T-cell (primary cell): Measurements from ENCODE around the gene PSENEN. TPM values are rescaled to one million over a fixed set of nuclear protein-coding genes. Genes with fewer than 3 reads are reported as not detected.
"Not testable (repeated sequence)": the region's sequence is repeated elsewhere in the genome, so short reads cannot be mapped to it uniquely, and the experiment has no call there.

ENCODE experiments used
- ATAC-seq, 4 experiments: fragments of 200-7000 bp in 3 of 4; fragments of 150-1000 bp in 1 of 4; cut with Tn5 transposase; replicated peaks in 1 of 4; 1 replicate in 3 of 4; 2 replicates in 1 of 4; pipeline ENCODE4 v1.10.0; 2021; ENCODE audit warnings: moderate library complexity in 3 of 4, mild to moderate bottlenecking in 2 of 4, moderate number of reproducible peaks in 1 of 4
- CTCF ChIA-PET, 2 donors: fragments of 300-600 bp; sonication (Branson Sonifier 250); formaldehyde crosslinking; loops; one replicate each; lab custom pipeline; 2022; ENCODE audit warnings: antibody characterized with exemption in 2 of 2; lab: Charles Lee
- POLR2A ChIA-PET, 2 donors: fragments of 300-600 bp; sonication (Branson Sonifier 250); formaldehyde crosslinking; loops; one replicate each; lab custom pipeline; 2022; ENCODE audit warnings: antibody characterized with exemption in 2 of 2; lab: Charles Lee
- DNase-seq, 35 experiments: peaks; one replicate each; pipeline versions ENCODE4 v3.0.0 to v3.0.0-alpha.2; 2013 to 2023
- H3K27ac ChIP-seq: one replicate; pipeline ENCODE4 v1.5.1; 2013; ENCODE audit warnings: low read length
- H3K27me3 ChIP-seq, 2 experiments: replicated peaks in 1 of 2; 1 replicate in 1 of 2; 2 replicates in 1 of 2; pipeline versions ENCODE4 v1.6.1 to v1.7.0; 2013; ENCODE audit warnings: low read length in 1 of 2, mixed read lengths in 1 of 2; ENCODE audit not compliant: control insufficient read depth in 2 of 2, insufficient read depth in 2 of 2; ENCODE audit errors: extremely low read depth in 1 of 2
- H3K36me3 ChIP-seq, 2 donors: 1 replicate in 1 of 2; 2 replicates in 1 of 2; pipeline versions ENCODE4 v1.6.1 to v1.7.0; 2013; ENCODE audit warnings: low read length in 1 of 2; ENCODE audit not compliant: control insufficient read depth in 2 of 2, insufficient read depth in 1 of 2; ENCODE audit errors: extremely low read depth in 1 of 2
- H3K4me1 ChIP-seq, 2 experiments: 1 replicate in 1 of 2; 2 replicates in 1 of 2; pipeline versions ENCODE4 v1.6.1 to v1.7.0; 2013; ENCODE audit warnings: low read length in 2 of 2, mixed read lengths in 1 of 2; ENCODE audit not compliant: insufficient read depth in 2 of 2, control insufficient read depth in 1 of 2; ENCODE audit errors: extremely low read depth in 1 of 2
- H3K4me3 ChIP-seq, 2 donors: 1 replicate in 1 of 2; 2 replicates in 1 of 2; pipeline versions ENCODE4 v1.5.1 to v1.7.0; 2013; ENCODE audit warnings: mild to moderate bottlenecking in 2 of 2, low read length in 1 of 2, moderate library complexity in 1 of 2; ENCODE audit not compliant: control insufficient read depth in 1 of 2; ENCODE audit errors: extremely low read depth in 1 of 2
- H3K9me3 ChIP-seq: 2 replicates; pipeline ENCODE4 v1.7.0; 2013
- H3K27ac Mint-ChIP-seq, 2 donors: one replicate each; pipeline ENCODE4 v1.8.0; 2020 to 2021; ENCODE audit warnings: mild to moderate bottlenecking in 2 of 2, mixed read lengths in 2 of 2
- H3K27me3 Mint-ChIP-seq, 2 donors: one replicate each; pipeline ENCODE4 v1.8.0; 2021 to 2022; ENCODE audit warnings: mixed read lengths in 2 of 2
- H3K36me3 Mint-ChIP-seq: one replicate; pipeline ENCODE4 v1.8.0; 2021; ENCODE audit warnings: mixed read lengths
- H3K4me1 Mint-ChIP-seq, 3 donors: one replicate each; pipeline ENCODE4 v1.8.0; 2020 to 2022; ENCODE audit warnings: mixed read lengths in 3 of 3, mild to moderate bottlenecking in 1 of 3
- H3K4me3 Mint-ChIP-seq, 3 donors: one replicate each; pipeline ENCODE4 v1.8.0; 2020 to 2022; ENCODE audit warnings: mild to moderate bottlenecking in 3 of 3, mixed read lengths in 3 of 3, moderate library complexity in 3 of 3
- H3K9me3 Mint-ChIP-seq, 3 donors: one replicate each; pipeline ENCODE4 v1.8.0; 2020 to 2022; ENCODE audit warnings: mixed read lengths in 3 of 3
- WGBS: methylation state at CpG from one replicate; pipeline ENCODE4 v1.1.5; 2013; ENCODE audit warnings: missing lambda C conversion rate; ENCODE audit not compliant: insufficient coverage; 5-methylcytosine and 5-hydroxymethylcytosine counted together
- total RNA-seq, 35 experiments: library from RNA in 6 of 35; stranded (reverse) in 6 of 35; fragments of 120-200 nt in 1 of 35; gene quantifications; one replicate each; pipeline versions ENCODE4 v1.2.1 to v1.2.4 and lab custom pipeline; 2013 to 2026

Gene PSENEN
- total RNA-seq, 5 donors from 2014 or later (not counting 1 experiment from before 2014, with no cell fraction given), result 21.2 to 33.5 (median 24.5) TPM

- Histone ChIP-seq H3K27me3 (no peaks in the 10 kb centered on the region), H3K27ac (no peak overlapping the region), H3K9me3 (no peaks in the 10 kb centered on the region), H3K4me3 (no peak overlapping the region), H3K4me1 (peaks cover 0 to 3% of the 10 kb centered on the region in 2 experiments), H3K36me3 (peaks cover 17 to 41% of the 10 kb centered on the region in 2 donors)
- Mint-ChIP-seq H3K27me3 (no peaks in the 10 kb centered on the region), H3K9me3 (no peaks in the 10 kb centered on the region), H3K4me1 (peaks cover under 1 to 9% (median 3%) of the 10 kb centered on the region in 3 donors), H3K27ac (no peak overlapping the region), H3K4me3 (no peak overlapping the region), H3K36me3 (peaks cover 18% of the 10 kb centered on the region)
- DNase-seq (no peak), ATAC-seq (no peak)
- POLR2A ChIA-PET, result no interaction called here
- 99% methylated on average over 8 of the region's 17 CpGs for WGBS
- CTCF ChIA-PET, result no interaction called here
These were observed 19.2 kb downstream of the PSENEN start for GRCh38 chr19:35764432-35765315.

- CTCF ChIA-PET, result no interaction called here
- DNase-seq (no peak), ATAC-seq (peak in 1 of 4 experiments; percentile 15)
- POLR2A ChIA-PET, result no interaction called here
- no peaks in the 10 kb centered on the region for H3K4me1 Mint-ChIP-seq
- Histone ChIP-seq H3K27me3 (no peaks in the 10 kb centered on the region), H3K4me1 (no peaks in the 10 kb centered on the region), H3K36me3 (peaks cover 7 to 32% of the 10 kb centered on the region in 2 donors), H3K4me3 (no peak overlapping the region), H3K27ac (no peak overlapping the region), H3K9me3 (no peaks in the 10 kb centered on the region)
- H3K27ac Mint-ChIP-seq, result no peak overlapping the region
- no peaks in the 10 kb centered on the region for H3K9me3 Mint-ChIP-seq
- peaks cover 13% of the 10 kb centered on the region for H3K36me3 Mint-ChIP-seq
- H3K27me3 Mint-ChIP-seq, result no peaks in the 10 kb centered on the region
- WGBS, result 100% methylated on average over 5 of the region's 11 CpGs
- no peak overlapping the region for H3K4me3 Mint-ChIP-seq
These were observed 21.2 kb downstream of the PSENEN start for GRCh38 chr19:35766571-35767104.

GRCh38 chr19:35767288-35768081, 22.0 kb downstream of the PSENEN start:
- Mint-ChIP-seq H3K27ac (no peak overlapping the region), H3K9me3 (no peaks in the 10 kb centered on the region), H3K4me3 (no peak overlapping the region), H3K27me3 (no peaks in the 10 kb centered on the region), H3K4me1 (no peaks in the 10 kb centered on the region), H3K36me3 (peaks cover 7% of the 10 kb centered on the region)
- ChIA-PET POLR2A (no interaction called here), CTCF (no interaction called here)
- peaks cover 4 to 25% of the 10 kb centered on the region in 2 donors for H3K36me3 ChIP-seq
- ATAC-seq (peak in 1 of 4 experiments; percentile 33), DNase-seq (no peak)
- 89% methylated on average over 32 of the region's 34 CpGs for WGBS
- no peaks in the 10 kb centered on the region for H3K4me1 ChIP-seq
- no peak overlapping the region for H3K4me3 ChIP-seq
- H3K9me3 ChIP-seq, result no peaks in the 10 kb centered on the region
- no peaks in the 10 kb centered on the region for H3K27me3 ChIP-seq
- H3K27ac ChIP-seq, result no peak overlapping the region

DNA sequence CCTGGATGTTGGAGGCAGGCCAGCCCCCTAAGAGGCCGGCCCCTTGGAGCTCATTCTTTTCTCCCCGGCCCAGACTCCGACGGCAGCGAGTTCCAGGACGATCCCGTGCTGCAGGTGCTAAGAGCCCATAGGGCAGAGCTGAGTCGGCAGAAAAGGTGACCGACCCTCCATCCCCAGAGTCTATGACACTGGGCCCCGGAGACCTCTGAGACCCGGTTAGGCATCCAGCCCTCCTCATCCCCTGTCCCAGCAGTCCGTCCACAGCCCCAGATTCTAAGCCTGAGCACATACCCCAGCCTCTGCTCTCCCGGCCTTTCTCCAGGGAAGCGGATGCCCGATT, 22.6 kb downstream of the PSENEN start:
- no peaks in the 10 kb centered on the region for H3K27me3 ChIP-seq
- H3K27me3 Mint-ChIP-seq, result no peaks in the 10 kb centered on the region
- H3K4me3 Mint-ChIP-seq, result no peak overlapping the region
- no peaks in the 10 kb centered on the region for H3K4me1 Mint-ChIP-seq
- H3K27ac Mint-ChIP-seq, result no peak overlapping the region
- H3K36me3 Mint-ChIP-seq, result peaks cover 7% of the 10 kb centered on the region
- ChIA-PET POLR2A (no interaction called here), CTCF (no interaction called here)
- WGBS, result 97% methylated on average over 15 of the region's 15 CpGs
- H3K4me3 ChIP-seq, result no peak overlapping the region
- H3K9me3 Mint-ChIP-seq, result no peaks in the 10 kb centered on the region
- no peaks in the 10 kb centered on the region for H3K4me1 ChIP-seq
- ATAC-seq (no peak), DNase-seq (no peak)
- H3K36me3 ChIP-seq, result peaks cover 4 to 25% of the 10 kb centered on the region in 2 donors
- H3K27ac ChIP-seq, result no peak overlapping the region
- H3K9me3 ChIP-seq, result no peaks in the 10 kb centered on the region

DNA sequence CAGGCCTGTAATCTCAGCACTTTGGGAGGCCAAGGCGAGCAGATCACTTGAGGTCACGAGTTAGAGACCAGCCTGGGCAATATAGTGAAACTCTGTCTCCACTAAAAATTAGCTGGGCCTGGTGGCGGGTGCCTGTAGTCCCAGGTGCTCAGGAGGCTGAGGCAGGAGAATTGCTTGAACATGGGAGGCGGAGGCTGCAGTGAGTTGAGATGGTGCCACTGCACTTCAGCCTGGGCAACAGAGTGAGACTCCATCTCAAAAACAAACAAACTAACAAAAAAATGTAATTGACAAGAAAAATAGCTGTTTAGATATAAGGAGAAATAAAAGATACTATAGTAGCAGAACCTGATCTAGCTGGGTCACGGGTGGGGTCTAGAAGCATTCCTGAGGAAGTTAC, 26.9 kb downstream of the PSENEN start:
- H3K9me3 Mint-ChIP-seq, H3K27ac ChIP-seq, CTCF ChIA-PET, H3K27ac Mint-ChIP-seq, H3K27me3 ChIP-seq, ATAC-seq, POLR2A ChIA-PET, H3K9me3 ChIP-seq, H3K27me3 Mint-ChIP-seq, H3K36me3 ChIP-seq, H3K4me3 Mint-ChIP-seq, H3K36me3 Mint-ChIP-seq, H3K4me3 ChIP-seq, DNase-seq: not testable (repeated sequence)
- peaks cover 6 to 20% (median 20%) of the 10 kb centered on the region in 3 donors for H3K4me1 Mint-ChIP-seq
- peaks cover 4 to 19% of the 10 kb centered on the region in 2 experiments for H3K4me1 ChIP-seq
- 94% methylated on average over 3 of the region's 5 CpGs for WGBS

- no peaks in the 10 kb centered on the region for H3K9me3 Mint-ChIP-seq
- CTCF ChIA-PET, result interaction anchor here in 1 of 2 donors (0.6 kb wide), 1 partner anchor 78 kb away, joined by 4 read pairs; no protein-coding TSS in a partner anchor
- H3K27me3 Mint-ChIP-seq, result no peaks in the 10 kb centered on the region
- no peak for ATAC-seq
- Histone ChIP-seq H3K36me3 (peaks cover 0 to 4% of the 10 kb centered on the region in 2 donors), H3K4me3 (no peak overlapping the region), H3K27ac (no peak overlapping the region), H3K27me3 (no peaks in the 10 kb centered on the region), H3K4me1 (peaks cover 4 to 19% of the 10 kb centered on the region in 2 experiments), H3K9me3 (no peaks in the 10 kb centered on the region)
- H3K4me1 Mint-ChIP-seq, result peaks cover 6 to 20% (median 20%) of the 10 kb centered on the region in 3 donors
- no peak overlapping the region for H3K4me3 Mint-ChIP-seq
- POLR2A ChIA-PET, result no interaction called here
- no peak overlapping the region for H3K27ac Mint-ChIP-seq
- no peak for DNase-seq
- 100% methylated on average over 2 of the region's 9 CpGs for WGBS
- H3K36me3 Mint-ChIP-seq, result peaks cover 4% of the 10 kb centered on the region
These were observed 27.8 kb downstream of the PSENEN start for GRCh38 chr19:35773020-35773806.
